AG04449 (cell line): Measurements from ENCODE around the gene MRPL18.
A peak's percentile ranks its signal among the peaks of the same experiment; 100 is the strongest.
"Not testable (repeated sequence)": the region's sequence is repeated elsewhere in the genome, so short reads cannot be mapped to it uniquely, and the experiment has no call there.

ENCODE experiments used
- CTCF ChIA-PET: fragments of 350-600 bp; formaldehyde crosslinking; extraction: SDS; loops from one replicate; lab custom pipeline; 2021; ENCODE audit warnings: antibody characterized with exemption; lab: Yijun Ruan, JAX
- POLR2A ChIA-PET: fragments of 400-600, 350-600 bp; formaldehyde crosslinking; extraction: SDS; loops from one replicate; lab custom pipeline; 2020; ENCODE audit warnings: antibody characterized with exemption, inconsistent platforms; lab: Yijun Ruan, JAX
- DNase-seq: peaks from one replicate; pipeline ENCODE4 v3.0.0-alpha.2; 2010; ENCODE audit warnings: low read depth, low spot score
- H3K4me3 ChIP-seq: 2 replicates; pipeline ENCODE4 v1.5.1; 2011; ENCODE audit warnings: low read depth, mild to moderate bottlenecking, control low read depth, low read length
- TF ChIP-seq, protein P1 (sequence below): IDR thresholded peaks from one replicate; pipeline ENCODE4 v1.5.1; 2011; ENCODE audit warnings: mild to moderate bottlenecking, moderate library complexity, low read length, control low read depth, inconsistent platforms; ENCODE audit not compliant: insufficient read depth; ENCODE audit errors: missing control alignments

MRPL18 gene

GRCh38 chr6:159788276-159788675 is 2.0 kb upstream of the MRPL18 start:
- TF ChIP-seq, protein P1, sequence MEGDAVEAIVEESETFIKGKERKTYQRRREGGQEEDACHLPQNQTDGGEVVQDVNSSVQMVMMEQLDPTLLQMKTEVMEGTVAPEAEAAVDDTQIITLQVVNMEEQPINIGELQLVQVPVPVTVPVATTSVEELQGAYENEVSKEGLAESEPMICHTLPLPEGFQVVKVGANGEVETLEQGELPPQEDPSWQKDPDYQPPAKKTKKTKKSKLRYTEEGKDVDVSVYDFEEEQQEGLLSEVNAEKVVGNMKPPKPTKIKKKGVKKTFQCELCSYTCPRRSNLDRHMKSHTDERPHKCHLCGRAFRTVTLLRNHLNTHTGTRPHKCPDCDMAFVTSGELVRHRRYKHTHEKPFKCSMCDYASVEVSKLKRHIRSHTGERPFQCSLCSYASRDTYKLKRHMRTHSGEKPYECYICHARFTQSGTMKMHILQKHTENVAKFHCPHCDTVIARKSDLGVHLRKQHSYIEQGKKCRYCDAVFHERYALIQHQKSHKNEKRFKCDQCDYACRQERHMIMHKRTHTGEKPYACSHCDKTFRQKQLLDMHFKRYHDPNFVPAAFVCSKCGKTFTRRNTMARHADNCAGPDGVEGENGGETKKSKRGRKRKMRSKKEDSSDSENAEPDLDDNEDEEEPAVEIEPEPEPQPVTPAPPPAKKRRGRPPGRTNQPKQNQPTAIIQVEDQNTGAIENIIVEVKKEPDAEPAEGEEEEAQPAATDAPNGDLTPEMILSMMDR, result no peak
- CTCF ChIA-PET, result interaction anchor here (1.8 kb wide), 2 partner anchors 97 to 154 kb away, joined by 6 read pairs; no protein-coding TSS in a partner anchor
- H3K4me3 ChIP-seq, result peak overlapping the region; percentile 95
- POLR2A ChIA-PET, result no interaction called here
- DNase-seq, result no peak

- TF ChIP-seq, protein P1, result no peak
- ChIA-PET POLR2A (interaction anchor here (1.0 to 1.7 kb wide), 4 partner anchors 28 to 96 kb away, joined by 3 to 12 read pairs (median 6); partner anchors contain the start of gene SOD2), CTCF (interaction anchor here (1.8 to 4.2 kb wide), 3 partner anchors 97 to 153 kb away, joined by 6 to 21 read pairs (median 6); no protein-coding TSS in a partner anchor)
- peak overlapping the region; percentile 95 for H3K4me3 ChIP-seq
- no peak for DNase-seq
Observed at GRCh38 chr6:159788753-159789376, 1.4 kb upstream of the MRPL18 start.

DNA sequence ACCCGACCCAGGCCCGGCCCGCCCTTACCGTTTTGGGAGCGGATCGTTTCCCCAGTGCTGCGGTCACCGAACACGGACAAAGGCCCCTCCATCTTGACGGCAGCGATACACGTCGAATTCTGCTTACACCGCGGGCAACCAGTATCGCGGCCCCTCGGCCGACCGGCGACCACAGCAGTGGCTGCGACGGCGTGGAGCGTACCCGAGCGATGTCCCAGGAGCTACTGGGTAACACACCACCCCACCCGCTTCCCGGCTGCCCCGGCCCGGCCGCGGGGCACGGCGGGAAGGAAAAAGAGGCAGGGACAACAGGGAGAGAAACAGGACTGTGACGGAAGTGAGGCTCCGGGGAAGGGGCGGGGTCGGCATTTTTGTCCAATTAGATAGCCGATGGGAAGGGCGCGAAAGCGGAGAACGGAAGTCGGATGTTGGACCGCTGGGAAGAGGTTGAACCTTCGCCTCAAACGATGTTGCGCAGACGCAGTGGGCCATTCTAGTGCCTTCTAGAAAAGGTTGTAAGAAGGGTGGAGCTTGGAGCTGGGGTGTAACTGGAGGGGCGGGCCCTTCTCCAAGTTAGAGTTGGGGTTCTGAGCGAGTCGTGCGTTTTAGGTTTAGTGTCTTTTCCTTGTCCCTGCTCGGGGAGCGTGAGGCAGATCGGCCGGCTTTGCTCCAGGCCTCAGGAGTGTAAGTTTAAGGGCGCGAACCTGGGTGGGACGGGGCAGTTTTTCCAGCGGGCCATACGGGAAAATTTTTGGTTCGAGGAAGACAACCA is 704 bp upstream of the MRPL18 start, which contains the start of gene TCP1:
Gene TCP1, minus strand, starts transcription at position 226 of the 772 bp plus-strand sequence. Its CDS starts 134 bp downstream, at position 92.
- POLR2A ChIA-PET, result interaction anchor here (0.6 to 1.7 kb wide), 12 partner anchors 11 to 97 kb away, joined by 3 to 12 read pairs (median 4); partner anchors contain the start of genes PNLDC1, SOD2 and WTAP
- CTCF ChIA-PET, result interaction anchor here (0.7 to 4.2 kb wide), 6 partner anchors 44 to 153 kb away, joined by 3 to 21 read pairs (median 4); partner anchors contain the start of gene WTAP
- TF ChIP-seq, protein P1, result no peak
- peak; percentile 98 for DNase-seq
- H3K4me3 ChIP-seq, result peak within 1 kb of the TSS; percentile 95

DNA sequence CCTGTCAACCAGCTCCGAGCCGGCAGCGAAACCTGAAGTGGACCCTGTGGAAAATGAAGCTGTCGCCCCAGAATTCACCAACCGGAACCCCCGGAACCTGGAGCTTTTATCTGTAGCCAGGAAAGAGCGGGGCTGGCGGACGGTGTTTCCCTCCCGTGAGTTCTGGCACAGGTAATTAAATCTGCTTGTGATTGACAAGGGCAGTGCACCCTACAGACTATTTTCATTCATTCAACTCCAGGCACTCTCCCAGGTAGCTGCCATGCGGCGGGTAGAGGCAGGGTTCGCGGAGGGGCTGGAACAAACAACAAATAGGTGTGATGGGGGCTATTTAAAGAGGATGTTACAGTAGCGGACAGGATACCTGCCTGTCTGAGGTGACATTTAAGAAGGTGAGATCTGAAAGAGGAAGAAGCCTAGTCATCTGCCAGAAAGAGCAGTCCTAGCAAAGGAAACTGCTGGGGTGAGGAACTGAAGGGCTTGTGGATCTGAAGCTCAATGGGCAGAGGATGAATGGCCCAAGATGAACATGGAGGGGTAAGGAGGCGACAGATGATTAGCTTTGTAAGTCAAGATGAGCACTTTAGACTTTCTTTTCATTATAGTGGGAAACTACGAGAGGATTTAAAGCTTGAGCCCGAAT is 810 bp downstream of the MRPL18 start:
- ChIA-PET CTCF (interaction anchor here (1.2 to 4.2 kb wide), 6 partner anchors 17 to 152 kb away, joined by 3 to 21 read pairs (median 4); no protein-coding TSS in a partner anchor), POLR2A (interaction anchor here (1.3 kb wide), 1 partner anchor 10 kb away, joined by 5 read pairs; the partner anchor contains the start of gene PNLDC1)
- peak overlapping the region; percentile 90 for H3K4me3 ChIP-seq
- TF ChIP-seq, protein P1, result no peak
- no peak for DNase-seq

GRCh38 chr6:159794976-159795375 is 4.7 kb downstream of the MRPL18 start:
- H3K4me3 ChIP-seq, CTCF ChIA-PET, DNase-seq, POLR2A ChIA-PET: not testable (repeated sequence)

DNA sequence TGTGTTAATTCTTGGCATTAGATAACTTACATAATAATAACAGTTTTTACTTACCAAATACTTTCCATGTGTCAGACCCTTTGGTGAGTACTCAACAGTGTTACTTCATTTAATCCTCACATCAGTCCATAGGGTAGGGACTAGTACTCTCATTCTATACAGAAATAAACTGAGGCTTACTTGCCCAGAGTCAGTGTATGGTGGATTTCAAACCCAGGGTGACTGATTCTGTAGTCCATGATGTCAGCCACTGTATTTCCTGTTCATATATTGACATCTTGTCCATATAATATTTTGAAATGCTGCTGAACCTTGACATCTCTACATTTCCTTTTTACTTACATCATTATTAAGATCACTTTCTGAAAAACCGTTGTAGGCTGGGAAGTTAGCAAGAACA is 7.3 kb downstream of the MRPL18 start:
- TF ChIP-seq, protein P1, result no peak
- ChIA-PET CTCF (no interaction called here), POLR2A (no interaction called here)
- no peak for DNase-seq
- no peak overlapping the region for H3K4me3 ChIP-seq
